Measurements from ENCODE around the gene NEK10. TPM values are rescaled to one million over a fixed set of nuclear protein-coding genes. Genes with fewer than 3 reads are reported as not detected.
A peak's percentile ranks its signal among the peaks of the same experiment; 100 is the strongest.

NEK10 gene
- total and polyA plus RNA-seq, 2 of the 13 experiments (the other 11 are each of a cell fraction or from before 2014, with no cell fraction given): 2.8 to 14.2 TPM

- TF ChIP-seq PRDM15 (CRISPR knock-in tag; IDR thresholded peaks at IDR 0.05): no peak
- no peak for TF ChIP-seq NFAT5 (CRISPR knock-in tag; IDR thresholded peaks at IDR 0.05)
- TF ChIP-seq ZNF784 (CRISPR knock-in tag; IDR thresholded peaks at IDR 0.05; ENCODE audit: borderline replicate concordance): no peak
- peak; percentile 97 for TF ChIP-seq ZNF414 (CRISPR knock-in tag; IDR thresholded peaks at IDR 0.05)
- TF ChIP-seq HOXA9 (CRISPR knock-in tag; IDR thresholded peaks at IDR 0.05; ENCODE audit: borderline replicate concordance): no peak; the same call in 1 of the 2 replicates
- peak; percentile 89 for TF ChIP-seq KAT8 (CRISPR knock-in tag; IDR thresholded peaks at IDR 0.05)
- no peak for TF ChIP-seq GPBP1L1 (CRISPR knock-in tag; IDR thresholded peaks at IDR 0.05)
- TF ChIP-seq ATF5 (CRISPR knock-in tag; IDR thresholded peaks at IDR 0.05; ENCODE audit: low read depth): no peak
- TF ChIP-seq TBP (CRISPR knock-in tag; IDR thresholded peaks at IDR 0.05): no peak
- no peak for TF ChIP-seq ZNF136 (CRISPR knock-in tag; IDR thresholded peaks at IDR 0.05; ENCODE audit: low read depth)
- peak; percentile 98 for TF ChIP-seq DPF2 (CRISPR knock-in tag; IDR thresholded peaks at IDR 0.05; ENCODE audit: borderline replicate concordance, low read depth)
These were observed 8.8 kb downstream of the NEK10 start (continued) for GRCh38 chr3:27360113-27361078.

Measured in HepG2 (cell line).